Hippocampal formation (tissue), 2 donors: ENCODE measurements around the gene VOPP1.
A peak's percentile ranks its signal among the peaks of the same experiment; 100 is the strongest.

Experiments
- DNase-seq, 2 donors: peaks; one replicate each; lab custom pipeline; 2025; lab: John Stamatoyannopoulos, UW

VOPP1 gene

DNA sequence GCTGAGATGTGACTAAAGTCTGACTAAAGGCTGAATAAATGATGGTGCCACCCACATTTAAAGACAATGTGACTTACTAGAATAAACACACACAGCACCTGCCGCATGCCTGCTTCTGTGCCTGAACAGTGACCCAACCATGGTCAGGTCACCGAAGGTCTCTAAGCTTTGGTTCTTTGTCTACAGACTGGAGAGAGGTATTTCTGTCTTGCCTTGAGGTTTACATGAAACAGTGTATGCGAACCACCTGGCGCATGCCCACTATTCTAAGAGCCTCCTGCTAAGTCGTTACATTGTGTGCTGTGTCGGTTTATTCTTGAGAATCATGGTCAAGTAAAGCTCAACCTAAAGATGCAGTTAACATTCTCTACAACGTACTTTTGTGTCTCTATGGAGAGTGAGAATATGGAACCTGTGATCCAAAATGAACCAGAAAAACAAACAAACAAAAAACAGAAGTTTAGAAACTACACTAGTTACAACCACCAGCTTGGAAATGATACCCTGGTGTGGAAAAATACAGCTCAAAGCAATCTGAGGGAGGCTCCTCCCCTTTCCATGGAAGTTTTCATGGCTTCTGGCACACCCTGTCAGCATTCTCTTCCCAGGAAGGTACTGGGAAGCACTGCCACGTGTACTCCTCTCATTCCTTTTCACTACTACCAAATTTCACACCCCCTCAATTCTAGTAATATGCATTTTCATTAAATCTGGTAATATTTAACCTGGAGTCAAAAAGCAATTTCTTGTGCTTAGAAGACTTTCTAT is 40.0 kb downstream of the VOPP1 start:
- no peak for DNase-seq

DNA sequence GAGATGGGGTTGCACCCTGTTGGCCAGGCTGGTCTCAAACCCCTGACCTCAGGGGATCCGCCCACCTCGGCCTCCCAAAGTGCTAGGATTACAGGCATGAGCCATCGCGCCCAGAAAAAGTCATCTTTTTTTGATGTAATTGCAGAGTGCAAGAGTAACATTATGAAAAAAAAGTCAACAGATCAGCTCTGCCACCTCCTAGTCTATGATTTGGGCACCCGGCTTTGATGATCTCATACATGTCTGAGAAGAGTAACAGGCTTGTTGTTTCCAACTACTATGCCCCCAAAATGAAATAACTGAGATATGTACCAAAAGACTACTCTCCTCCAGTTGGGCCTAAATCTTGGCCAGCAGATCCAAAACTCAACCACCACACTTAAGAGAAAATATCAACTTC is 40.8 kb downstream of the VOPP1 start:
- DNase-seq, result no peak

DNA sequence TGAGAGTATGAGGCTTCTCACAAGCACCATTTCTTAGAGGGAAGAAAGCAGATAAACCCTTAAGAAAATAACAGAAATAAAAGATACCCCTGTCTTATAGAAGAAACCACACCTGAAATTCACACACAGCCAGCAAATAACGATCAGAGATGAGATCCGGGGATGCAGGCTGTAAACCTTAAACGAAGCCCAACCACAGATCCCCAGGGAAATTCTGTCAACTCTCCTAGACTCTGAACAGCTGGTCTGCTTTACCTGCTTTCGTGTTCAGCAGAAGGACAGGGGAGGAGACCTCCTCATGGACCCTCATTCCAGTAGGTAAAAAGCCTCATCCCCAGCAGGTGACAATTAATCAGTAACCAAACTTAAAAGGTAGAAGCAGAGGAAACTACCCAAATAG is 45.0 kb downstream of the VOPP1 start:
- DNase-seq, result no peak

DNA sequence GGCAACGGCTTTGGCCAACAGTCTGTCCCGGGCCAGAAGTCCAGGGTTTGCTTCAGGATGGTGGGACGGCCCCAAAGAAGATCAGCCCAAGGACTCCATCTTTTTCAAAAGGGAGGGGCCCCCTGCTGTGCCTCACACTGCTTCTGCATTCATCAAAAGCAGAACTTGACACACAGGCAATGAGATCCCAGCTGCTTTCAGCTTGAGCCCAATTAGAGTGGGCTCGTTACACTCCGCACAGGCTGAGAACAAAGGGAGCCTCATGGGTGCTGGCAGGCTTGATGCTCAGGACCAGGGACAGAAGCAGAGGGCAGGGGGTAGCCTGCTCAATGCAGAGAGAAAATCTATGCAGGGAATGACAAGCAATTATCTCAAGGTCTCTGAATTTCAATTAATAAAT is 45.5 kb downstream of the VOPP1 start:
- DNase-seq, result peak; percentile 46 to 63

DNA sequence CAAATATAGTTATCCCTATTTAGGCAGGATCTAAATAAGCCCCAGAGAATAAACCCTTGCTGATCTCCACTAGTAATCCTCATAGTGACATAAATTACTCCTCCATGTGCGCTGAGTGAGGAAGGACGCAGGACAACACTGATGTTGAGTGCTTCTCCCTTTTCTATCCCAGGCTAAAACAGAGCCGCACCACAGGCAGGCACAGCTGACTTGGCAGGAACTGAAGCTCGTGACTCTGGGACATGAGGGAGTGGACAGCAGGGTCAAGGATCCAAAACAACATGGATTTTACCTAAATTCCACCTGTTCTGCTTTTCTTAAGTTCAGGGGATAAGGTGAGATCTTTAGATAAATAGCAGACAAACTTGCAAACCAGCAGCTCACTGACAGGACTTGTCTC is 46.0 kb downstream of the VOPP1 start:
- DNase-seq, result peak; percentile 43 to 46

DNA sequence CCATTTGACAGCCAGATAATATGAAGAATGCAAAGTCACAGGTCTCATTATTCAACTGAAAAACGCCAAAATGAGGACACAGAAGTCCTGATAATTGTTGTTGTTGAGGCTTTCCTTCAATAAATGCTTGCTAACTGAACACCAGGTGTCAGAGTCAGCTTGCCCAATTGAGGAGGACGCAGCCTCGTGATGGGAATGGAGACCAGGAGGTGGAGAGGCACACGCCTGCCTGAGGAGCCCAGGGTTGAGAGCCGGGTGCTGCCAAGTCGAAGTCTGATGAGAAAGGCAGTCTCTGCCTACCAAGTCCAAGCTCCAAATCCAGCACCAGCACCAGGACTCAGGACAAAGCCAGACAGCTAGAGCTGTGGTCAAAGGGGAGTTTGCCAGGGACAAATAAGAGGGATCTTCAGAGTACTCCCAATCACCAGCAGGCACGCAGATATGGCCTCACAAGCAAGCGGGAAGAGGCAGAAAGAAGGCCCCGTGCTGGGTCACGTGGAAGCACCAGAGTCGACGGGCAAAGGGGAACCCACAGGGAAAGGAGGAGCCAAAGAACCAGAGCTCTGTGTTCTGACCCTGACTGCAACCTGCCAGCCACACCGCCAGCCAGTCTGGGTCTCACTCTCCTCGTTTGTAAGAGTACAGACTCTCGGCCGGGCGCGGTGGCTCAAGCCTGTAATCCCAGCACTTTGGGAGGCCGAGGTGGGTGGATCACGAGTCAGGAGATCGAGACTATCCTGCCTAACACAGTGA is 47.6 kb downstream of the VOPP1 start:
- peak; percentile 18 to 19 for DNase-seq

DNA sequence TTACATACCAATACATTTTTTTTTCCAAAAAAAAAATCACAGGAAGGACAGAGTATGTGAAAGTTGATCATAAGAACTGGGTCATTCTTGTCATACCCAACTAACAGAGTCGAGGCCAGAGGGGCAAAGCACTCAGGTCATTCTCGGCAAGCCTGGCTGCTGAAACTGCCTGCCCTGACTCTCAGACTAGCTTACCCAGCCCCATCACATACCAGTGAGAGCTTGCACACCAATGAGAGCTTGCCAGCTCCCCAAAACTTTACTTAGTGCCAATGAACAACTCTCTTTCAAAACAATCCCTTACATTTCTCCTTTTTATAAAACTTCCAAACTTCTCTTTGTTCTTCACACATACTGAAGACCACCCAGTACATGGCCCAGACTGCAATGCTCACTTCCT is 48.9 kb downstream of the VOPP1 start:
- no peak for DNase-seq

DNA sequence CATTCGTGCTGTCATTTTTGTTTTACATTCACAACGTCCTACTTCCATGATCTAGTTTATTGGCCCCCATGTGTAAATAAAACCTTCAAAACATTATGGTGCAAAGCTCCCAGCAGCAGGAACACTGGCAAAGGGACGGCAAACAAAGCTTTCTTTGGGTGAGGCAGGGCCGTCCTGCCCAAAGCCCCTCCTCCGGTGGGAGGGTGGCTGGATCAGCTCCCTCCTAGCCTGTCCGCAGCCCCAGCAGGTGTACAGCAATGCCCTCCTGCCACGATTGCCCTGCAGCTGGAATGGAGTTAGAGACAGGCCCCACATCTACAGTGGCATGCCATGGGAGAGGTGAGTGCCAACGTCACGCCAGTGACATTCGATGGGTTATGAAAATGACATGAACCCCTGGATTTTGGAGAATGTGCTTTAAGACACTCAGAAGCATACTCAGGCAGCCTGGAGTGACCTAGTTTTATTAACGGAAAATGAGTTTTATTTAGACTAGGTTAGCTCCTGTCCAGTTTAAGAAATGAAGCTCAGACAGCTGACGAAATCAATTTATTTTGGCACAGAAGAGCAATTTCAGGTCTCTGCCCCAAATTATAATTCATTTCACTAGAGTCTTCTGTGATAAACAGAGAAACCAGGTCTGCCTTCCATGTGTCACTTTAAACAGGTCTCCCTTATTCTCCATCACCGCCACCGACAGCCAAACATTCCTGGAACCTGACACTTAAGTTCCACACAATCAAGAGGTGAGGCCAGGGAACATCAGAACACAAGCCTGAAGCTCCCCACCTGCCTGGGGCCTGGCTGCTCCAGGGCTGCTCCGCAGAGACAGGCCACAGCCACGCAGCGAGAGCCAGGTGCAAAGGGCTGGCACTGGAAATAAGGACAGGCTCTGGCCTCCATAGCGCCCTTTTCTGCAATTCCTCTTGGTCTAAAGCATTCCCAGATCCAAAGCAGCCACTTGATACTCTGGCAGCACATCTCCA is 50.1 kb downstream of the VOPP1 start:
- no peak for DNase-seq

DNA sequence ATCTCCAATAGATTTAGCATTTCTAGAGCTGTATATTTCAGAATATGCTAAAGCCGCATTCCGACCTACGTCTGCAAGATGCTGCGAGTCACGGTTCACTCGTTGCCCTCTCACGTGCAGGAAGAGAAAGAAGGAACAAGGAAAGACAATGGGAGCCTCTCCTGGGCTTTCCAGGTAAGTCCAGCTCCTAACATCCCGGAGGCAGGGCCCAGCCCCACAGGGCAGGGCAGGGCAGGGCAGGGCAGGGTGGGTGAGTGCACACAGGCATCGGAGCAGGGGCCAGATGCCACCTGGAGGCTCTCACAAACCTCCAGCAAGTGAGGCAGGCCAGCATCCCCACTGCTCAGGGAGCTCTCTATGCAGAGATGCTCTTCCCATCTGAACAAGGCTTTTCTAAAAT is 50.8 kb downstream of the VOPP1 start:
- DNase-seq, result no peak

DNA sequence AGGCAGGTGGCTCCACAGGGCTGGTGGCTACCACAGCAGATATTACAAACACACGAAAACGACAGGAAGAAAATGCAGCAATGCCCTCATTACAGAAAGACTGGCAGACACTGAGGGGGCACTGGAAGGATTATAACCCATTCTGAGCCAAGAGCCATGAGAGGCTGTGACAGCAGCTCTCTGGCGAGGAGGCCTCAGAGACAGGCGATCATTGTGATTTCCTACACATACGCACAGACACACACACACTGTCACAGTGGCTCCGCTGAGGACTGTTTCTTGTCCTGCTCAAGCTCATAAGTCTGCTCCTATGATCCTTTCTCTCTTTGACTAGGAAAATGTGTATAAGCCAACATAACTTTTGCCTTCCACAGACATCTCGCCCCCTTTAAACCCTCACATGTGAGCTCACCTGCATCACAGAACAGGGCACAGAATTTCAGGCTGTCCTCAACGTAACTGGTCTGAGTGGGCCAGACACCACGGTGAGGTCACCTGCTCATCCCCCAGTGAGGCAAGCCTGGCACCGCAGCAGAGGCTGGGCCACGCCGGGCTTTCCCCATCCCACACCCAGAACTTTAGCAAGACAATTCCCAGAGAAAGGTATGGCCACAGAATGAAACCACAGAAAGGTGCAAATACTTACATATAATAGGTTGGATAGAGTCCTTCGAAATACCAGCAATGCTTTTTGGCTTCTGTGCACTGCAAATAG is 51.7 kb downstream of the VOPP1 start:
- DNase-seq, result no peak

DNA sequence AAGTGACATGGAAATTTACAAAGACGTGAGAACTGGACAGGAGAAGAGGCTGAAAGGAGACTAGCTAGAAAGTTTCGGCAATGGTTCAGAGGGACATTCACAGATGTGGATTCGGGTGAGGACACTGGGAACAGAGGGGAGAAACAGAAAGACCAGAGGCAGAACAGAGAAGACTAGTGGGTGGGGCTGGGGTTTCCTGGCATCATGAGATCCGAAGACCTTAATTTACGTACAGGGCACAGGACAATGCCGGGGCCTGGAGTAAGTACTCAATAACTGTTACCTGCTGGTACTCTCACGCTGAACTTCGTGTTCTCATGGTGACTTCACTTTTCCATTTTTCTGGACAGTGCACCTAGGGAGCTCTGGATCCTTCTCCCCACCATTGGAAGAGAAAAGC is 53.5 kb downstream of the VOPP1 start:
- no peak for DNase-seq

DNA sequence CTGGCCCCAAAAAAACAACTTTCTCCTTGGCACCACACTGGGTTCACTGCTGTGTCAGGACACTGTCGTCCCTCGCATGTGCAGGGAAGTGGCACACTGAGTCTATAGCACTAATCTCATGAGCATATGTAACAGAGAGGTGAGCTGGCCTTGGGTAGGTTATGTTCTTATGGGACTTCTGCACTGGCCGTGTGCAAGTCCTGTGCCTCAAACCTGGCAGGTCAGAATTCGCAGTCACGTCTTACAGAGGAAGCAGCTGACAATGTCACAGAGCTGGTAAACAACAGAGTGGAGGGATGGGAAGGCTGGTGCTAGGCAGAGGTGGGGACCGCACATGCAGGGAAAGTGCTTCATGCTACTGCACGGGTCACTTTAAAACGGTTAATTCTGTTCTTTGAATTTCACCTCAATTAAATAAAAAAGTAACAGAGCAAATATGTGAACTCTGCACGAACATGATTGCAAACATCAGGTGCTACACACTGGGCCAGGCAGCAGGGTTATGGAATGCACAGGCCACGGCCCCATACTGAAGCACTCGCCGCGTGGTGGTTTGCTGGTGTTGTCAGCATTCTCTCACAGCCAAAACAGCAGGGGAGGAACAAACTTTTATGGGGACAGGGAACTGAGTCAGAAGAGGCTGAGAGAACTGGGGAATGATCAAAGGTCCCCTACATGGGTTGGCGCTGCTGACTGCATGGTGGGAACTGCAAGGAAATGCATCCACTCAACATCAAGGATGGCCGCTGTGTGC is 54.2 kb downstream of the VOPP1 start:
- DNase-seq, result no peak

DNA sequence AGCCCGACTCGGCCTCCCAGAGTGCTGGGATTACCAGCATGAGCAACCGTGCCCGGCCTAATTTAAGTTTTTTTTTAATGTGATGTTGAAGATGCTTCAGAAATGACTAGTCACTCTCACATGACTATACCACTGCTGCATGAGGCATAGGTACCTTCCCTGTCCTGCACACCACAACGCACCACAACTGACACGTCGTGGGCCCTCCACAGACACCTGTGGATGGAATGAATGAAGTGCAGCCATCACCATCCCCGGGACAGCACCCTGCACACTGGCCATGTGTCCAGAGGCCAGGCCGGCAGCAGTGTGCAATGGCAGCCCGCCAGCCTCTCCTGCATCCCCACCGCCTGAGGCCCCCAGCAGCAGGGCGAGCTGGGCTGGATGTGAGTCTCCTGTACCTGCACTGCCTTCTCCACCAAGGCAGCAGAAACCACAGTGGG is 55.1 kb downstream of the VOPP1 start:
- no peak for DNase-seq

DNA sequence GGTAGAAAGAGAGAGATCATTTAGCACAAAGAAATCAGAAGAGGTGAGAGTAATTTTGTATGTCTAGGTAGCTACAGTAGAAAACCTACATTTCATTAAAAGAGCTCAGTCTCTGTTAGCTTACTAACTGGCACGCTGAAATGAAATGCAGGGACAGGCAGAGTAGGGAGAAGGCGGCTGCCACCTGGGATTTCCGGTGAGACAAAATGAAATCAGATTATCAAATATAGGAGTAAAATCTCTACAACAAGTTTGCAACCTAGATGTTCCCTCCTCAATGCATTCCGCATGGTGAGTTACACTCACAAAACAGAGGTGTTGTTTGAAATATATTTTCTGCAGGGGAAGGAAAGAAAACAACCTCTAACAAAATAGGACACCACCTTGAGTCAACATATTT is 55.9 kb downstream of the VOPP1 start:
- DNase-seq, result no peak

DNA sequence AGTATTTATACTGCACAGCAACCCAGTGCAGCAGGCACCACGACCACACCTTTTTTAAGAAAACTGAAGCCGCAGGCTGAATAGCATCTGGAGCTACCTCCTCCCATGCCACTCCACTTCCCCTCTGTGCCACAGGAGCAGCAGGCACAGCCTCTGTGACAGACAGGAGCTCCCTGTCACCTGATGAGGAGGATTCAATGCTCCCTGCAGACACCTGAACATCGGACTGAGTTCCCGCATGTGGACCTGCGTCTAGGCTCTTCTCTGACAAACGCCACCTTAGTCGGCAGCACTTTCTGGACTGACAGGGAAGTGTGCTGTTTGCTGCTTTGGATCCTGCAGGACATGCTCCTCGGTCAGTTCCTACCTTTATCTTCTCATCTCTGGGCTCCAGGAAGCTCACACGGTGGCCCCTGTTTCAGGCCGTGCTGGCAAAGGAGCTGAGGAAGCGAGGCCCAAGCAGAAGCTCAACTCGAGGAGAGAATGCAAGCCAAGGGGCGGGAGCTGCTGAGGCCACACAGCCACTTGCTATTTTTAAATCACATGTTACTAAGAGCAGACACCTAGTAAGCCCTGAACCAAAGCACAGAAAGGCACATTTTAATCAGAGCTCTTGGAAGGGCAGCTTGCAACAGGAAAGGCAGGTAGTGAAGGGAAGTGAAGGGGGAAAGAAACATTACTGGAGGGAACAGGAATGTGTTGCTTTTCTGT is 56.6 kb downstream of the VOPP1 start:
- peak; percentile 9 to 21 for DNase-seq

DNA sequence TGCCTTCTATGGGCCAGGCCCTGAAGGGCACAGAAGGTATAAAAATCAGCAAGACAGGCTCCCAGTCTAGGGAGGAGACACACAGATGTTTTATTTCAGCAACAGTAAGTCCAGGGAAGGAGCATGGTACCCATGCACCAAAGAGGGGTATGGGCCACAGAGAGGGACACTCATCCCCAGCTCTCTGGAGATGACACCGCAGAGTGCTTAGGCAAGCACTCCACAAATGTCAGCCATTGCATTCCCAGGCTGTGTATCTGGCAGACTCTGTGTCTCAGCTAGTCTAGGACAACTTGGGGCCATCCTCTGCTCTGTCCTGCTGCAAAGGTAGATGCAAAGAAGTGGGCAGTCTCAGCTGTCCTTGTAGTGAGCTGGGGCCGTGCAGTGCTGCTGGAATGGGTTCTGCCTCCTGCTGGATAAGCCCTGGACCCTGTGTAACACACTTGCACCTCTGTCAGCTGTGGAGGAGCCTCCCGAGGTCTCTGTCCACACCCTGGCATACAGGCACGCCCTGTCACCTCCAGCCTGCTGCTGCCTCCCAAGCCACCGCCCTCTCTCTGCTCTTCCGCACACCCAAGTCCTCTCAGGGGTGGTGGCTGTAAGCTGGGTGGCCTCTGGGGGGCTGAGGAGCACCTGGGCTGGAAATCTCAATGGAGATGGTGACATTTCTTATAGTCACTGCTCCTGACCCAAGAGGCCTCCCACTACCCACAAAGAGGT is 57.6 kb downstream of the VOPP1 start:
- no peak for DNase-seq

DNA sequence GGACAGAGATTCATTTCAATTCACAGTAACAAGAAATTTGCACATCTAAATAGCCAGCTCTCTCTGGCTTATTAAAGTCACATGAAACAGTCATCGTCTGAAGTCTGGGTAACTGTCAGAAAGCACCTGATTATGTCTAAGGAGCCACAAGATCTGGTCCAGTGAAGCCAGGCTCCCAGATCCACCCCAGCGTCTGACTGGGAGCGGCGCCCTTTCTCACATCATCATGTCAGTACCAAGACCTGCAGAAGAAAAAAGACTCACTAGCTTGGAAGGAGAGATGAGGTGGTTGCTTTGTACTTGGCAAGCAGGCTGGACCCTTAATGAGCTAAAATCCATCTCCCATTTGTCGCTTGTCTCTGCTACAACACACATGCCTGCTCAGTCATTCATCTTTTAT is 58.4 kb downstream of the VOPP1 start:
- DNase-seq, result no peak

DNA sequence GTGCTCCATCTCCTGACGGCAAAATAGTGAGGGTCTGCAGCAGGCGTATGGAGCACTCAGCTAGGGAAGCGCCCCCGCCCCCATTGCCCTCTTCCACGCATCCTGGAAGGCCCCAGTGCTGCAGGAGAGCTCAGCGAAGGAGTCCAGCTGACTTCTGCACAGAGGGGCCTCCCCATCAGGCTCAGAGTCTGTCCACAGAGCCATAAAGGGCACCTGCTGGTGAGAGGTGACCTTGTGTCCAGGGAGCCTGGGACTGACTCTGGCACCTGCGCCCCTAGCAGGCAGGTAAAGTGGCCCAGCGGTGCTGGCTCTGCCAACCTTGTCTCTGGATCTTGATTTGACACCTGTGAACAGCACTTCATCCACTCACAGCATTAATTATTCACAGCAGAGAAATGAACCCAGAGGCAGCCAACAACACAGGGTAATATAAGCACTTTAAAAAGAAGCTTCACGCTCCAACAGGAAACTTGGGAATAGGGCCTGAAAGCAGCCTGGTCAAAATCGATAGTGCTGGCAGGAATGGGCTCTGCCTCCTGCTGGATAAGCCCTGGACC is 59.6 kb downstream of the VOPP1 start:
- DNase-seq, result no peak

DNA sequence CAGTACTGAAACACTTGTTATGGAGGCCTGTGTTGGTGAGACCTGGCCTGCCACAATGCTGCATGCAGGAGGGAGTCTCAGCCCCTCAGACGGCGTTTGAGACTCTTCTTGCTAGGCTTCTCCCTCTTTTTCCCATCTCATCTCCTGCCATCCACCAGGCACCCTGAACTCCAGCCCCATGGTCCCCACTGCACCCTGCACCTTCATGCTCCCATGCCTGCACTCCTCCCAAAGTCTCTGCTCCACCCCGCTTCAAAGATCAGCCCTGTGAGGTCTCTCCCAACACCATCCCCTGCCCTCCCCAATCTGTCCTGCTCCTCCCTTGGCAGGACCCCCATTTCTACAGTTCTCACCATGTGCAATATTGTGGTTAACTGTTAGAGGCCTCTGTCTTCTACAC is 61.7 kb downstream of the VOPP1 start:
- no peak for DNase-seq
